HepG2 (cell line): ENCODE results near the gene GPR107. TPM values are rescaled to one million over a fixed set of nuclear protein-coding genes. Genes with fewer than 3 reads are reported as not detected.

ENCODE experiments used
- ATAC-seq: fragments of 200-7000 bp; cut with Tn5 transposase; 3 replicates; pipeline ENCODE4 v1.9.1; 2020; ENCODE audit warnings: mild to moderate bottlenecking, moderate library complexity
- BruUV-seq: library from RNA; stranded (reverse); fragments of 400-500 nt; replicated peaks from 2 replicates; lab custom pipeline; 2021; lab: Mats Ljungman, UMichigan
- CTCF ChIA-PET: fragments of 300-600 bp; formaldehyde crosslinking; extraction: SDS; loops from one replicate; lab custom pipeline; 2021; ENCODE audit warnings: low total read pairs, inconsistent platforms, low intra/inter-chr PET ratio; lab: Yijun Ruan, JAX
- POLR2A ChIA-PET: fragments of 350-600 bp; sonication (Branson Sonifier 250); formaldehyde crosslinking; loops from one replicate; lab custom pipeline; 2020; ENCODE audit warnings: antibody characterized with exemption, inconsistent platforms; lab: Yijun Ruan, JAX
- DNase-seq: peaks from one replicate; pipeline ENCODE4 v3.0.0-alpha.2; 2015; ENCODE audit warnings: low spot score
- FAIRE-seq: peaks from 3 replicates; lab custom pipeline; 2011; peaks lifted over from hg19 to GRCh38; lab: Jason Lieb, UNC
- H2AFZ ChIP-seq: one replicate; pipeline ENCODE4 v1.6.1; 2011; ENCODE audit warnings: low read length, inconsistent platforms
- H3K27ac ChIP-seq: fragments of 300-600 bp; 3 replicates; pipeline ENCODE4 v1.8.0; 2011; ENCODE audit warnings: mixed run types, mild to moderate bottlenecking, mixed read lengths, low read length, inconsistent platforms; ENCODE audit not compliant: insufficient read depth; ENCODE audit errors: extremely low read length
- H3K27me3 ChIP-seq, 2 experiments: fragments of 200-600 bp in 1 of 2; 2 replicates in 1 of 2; 3 replicates in 1 of 2; pipeline versions ENCODE4 v1.6.0 to v1.8.0; 2011; ENCODE audit warnings: low read length in 2 of 2, mild to moderate bottlenecking in 2 of 2, moderate library complexity in 2 of 2, inconsistent platforms in 1 of 2; ENCODE audit not compliant: insufficient read depth in 2 of 2, control insufficient read depth in 1 of 2
- H3K36me3 ChIP-seq, 2 experiments: fragments of 200-600 bp in 1 of 2; replicated peaks in 1 of 2; 2 replicates in 1 of 2; 3 replicates in 1 of 2; pipeline versions ENCODE4 v1.5.1 to v1.8.0; 2011; ENCODE audit warnings: low read length in 2 of 2, inconsistent platforms in 1 of 2; ENCODE audit not compliant: insufficient read depth in 2 of 2, control insufficient read depth in 1 of 2
- H3K4me1 ChIP-seq: 2 replicates; pipeline ENCODE4 v1.5.1; 2012; ENCODE audit warnings: low read length, inconsistent platforms; ENCODE audit not compliant: insufficient read depth
- H3K4me2 ChIP-seq: 2 replicates; pipeline ENCODE4 v1.6.0; 2011; ENCODE audit warnings: low read depth, low read length, inconsistent platforms
- H3K4me3 ChIP-seq, 3 experiments: fragments of 200-600 bp in 1 of 3; sonication (generic), shearing (Covaris generic) in 1 of 3; replicated peaks in 1 of 3; 2 replicates each; pipeline ENCODE4 v1.5.1; 2011 to 2016; ENCODE audit warnings: low read length in 3 of 3, inconsistent platforms in 2 of 3, low read depth in 2 of 3, mild to moderate bottlenecking in 2 of 3, control low read depth in 1 of 3, mixed read lengths in 1 of 3; ENCODE audit not compliant: insufficient read depth in 1 of 3
- H3K79me2 ChIP-seq: one replicate; pipeline ENCODE4 v1.6.1; 2011; ENCODE audit warnings: low read length, inconsistent platforms; ENCODE audit not compliant: insufficient read depth
- H3K9ac ChIP-seq: 2 replicates; pipeline ENCODE4 v1.6.0; 2011; ENCODE audit warnings: mild to moderate bottlenecking, low read depth, low read length, inconsistent platforms; ENCODE audit not compliant: insufficient read depth
- H3K9me3 ChIP-seq: 2 replicates; pipeline ENCODE4 v1.5.1; 2012; ENCODE audit warnings: mild to moderate bottlenecking, low read length
- H4K20me1 ChIP-seq: 2 replicates; pipeline ENCODE4 v1.6.0; 2011; ENCODE audit warnings: inconsistent platforms, mild to moderate bottlenecking, low read length, moderate library complexity; ENCODE audit not compliant: insufficient read depth
- AHR ChIP-seq: IDR thresholded peaks from 2 replicates; pipeline ENCODE4 v1.6.1; 2018; ENCODE audit warnings: missing genetic modification reagents, missing compliant biosample characterization
- GRHL1 ChIP-seq: sonication (generic); formaldehyde crosslinking; conservative IDR thresholded peaks from 2 replicates; pipeline ENCODE4 v1.8.0; 2022; ENCODE audit warnings: missing genetic modification reagents
- HOXD1 ChIP-seq: sonication (generic); formaldehyde crosslinking; IDR thresholded peaks from 2 replicates; pipeline ENCODE4 v1.5.0; 2020; ENCODE audit warnings: missing genetic modification reagents
- JUNB ChIP-seq: sonication (generic); formaldehyde crosslinking; IDR thresholded peaks from 2 replicates; pipeline ENCODE4 v1.8.0; 2022; ENCODE audit warnings: missing genetic modification reagents, mild to moderate bottlenecking, borderline replicate concordance
- KMT2A ChIP-seq: sonication (generic); formaldehyde crosslinking; IDR thresholded peaks from 2 replicates; pipeline ENCODE4 v1.4.0; 2020; ENCODE audit warnings: missing genetic modification reagents
- MAFF ChIP-seq: IDR thresholded peaks from 2 replicates; pipeline ENCODE4 v1.6.1; 2011; ENCODE audit warnings: low read depth, low read length, improper control_type of control experiment
- POLR2AphosphoS5 ChIP-seq: IDR thresholded peaks from 2 replicates; pipeline ENCODE4 v1.6.1; 2012; ENCODE audit warnings: low read depth, low read length
- PRDM15 ChIP-seq: sonication (generic); formaldehyde crosslinking; IDR thresholded peaks from 2 replicates; pipeline ENCODE4 v1.4.0; 2020; ENCODE audit warnings: missing genetic modification reagents
- SP4 ChIP-seq: sonication (generic); formaldehyde crosslinking; IDR thresholded peaks from 2 replicates; pipeline ENCODE4 v1.8.1; 2023; ENCODE audit warnings: mild to moderate bottlenecking, missing genetic modification reagents
- ZC3H4 ChIP-seq: sonication (generic); formaldehyde crosslinking; IDR thresholded peaks from 2 replicates; pipeline ENCODE4 v1.4.0; 2020; ENCODE audit warnings: missing genetic modification reagents, borderline replicate concordance
- ZNF333 ChIP-seq: sonication (generic); formaldehyde crosslinking; IDR thresholded peaks from 2 replicates; pipeline ENCODE4 v1.4.0; 2020; ENCODE audit warnings: mild to moderate bottlenecking, missing genetic modification reagents, borderline replicate concordance
- ZNF510 ChIP-seq: sonication (generic); formaldehyde crosslinking; IDR thresholded peaks from 2 replicates; pipeline ENCODE4 v1.4.0; 2020; ENCODE audit warnings: low read depth, mild to moderate bottlenecking, missing genetic modification reagents
- ZNF619 ChIP-seq: sonication (generic); formaldehyde crosslinking; IDR thresholded peaks from 2 replicates; pipeline ENCODE4 v1.4.0; 2020; ENCODE audit warnings: mild to moderate bottlenecking, missing genetic modification reagents
- ZNF713 ChIP-seq: sonication (generic); formaldehyde crosslinking; IDR thresholded peaks from 2 replicates; pipeline ENCODE4 v1.4.0; 2020; ENCODE audit warnings: mild to moderate bottlenecking, missing genetic modification reagents
- ZSCAN12 ChIP-seq: sonication (generic); formaldehyde crosslinking; IDR thresholded peaks from 2 replicates; pipeline ENCODE4 v1.9.0; 2021; ENCODE audit warnings: mild to moderate bottlenecking, missing genetic modification reagents
- WGBS: methylation state at CpG from one replicate; pipeline ENCODE4 v1.1.6; 2017; ENCODE audit warnings: low lambda C conversion rate; 5-methylcytosine and 5-hydroxymethylcytosine counted together
- in situ Hi-C: cut with HindIII; loops from 2 replicates; pipeline ENCODE4 v1.10.0; 2017; ENCODE audit warnings: low pct_unique_long_range_greater_than_20kb; ENCODE audit not compliant: extremely low pct_ligation_motif_present
- intact Hi-C: fragments of 100-400 bp; cut with micrococcal nuclease; formaldehyde crosslinking; loops from one replicate; pipeline ENCODE4 v1.10.0; 2022; ENCODE audit not compliant: unreplicated experiment
- polyA plus RNA-seq, 8 experiments: library from polyadenylated mRNA; depleted of rRNA in 3 of 8; stranded (reverse) in 7 of 8; unstranded in 1 of 8; fragments of >200 nt; fragmentation: Illumina TruSeq in 4 of 8; extraction: Trizol in 4 of 8; gene quantifications; 2 replicates each; pipeline versions ENCODE4 v1.2.1 to v1.2.3, GENCODE V29; 2011 to 2016; ENCODE audit warnings: low read depth in 4 of 8, missing spikeins in 1 of 8, mixed read lengths in 1 of 8; ENCODE audit not compliant: insufficient read depth in 1 of 8
- total RNA-seq, 5 experiments: library from RNA; depleted of rRNA; stranded (reverse); fragments of >200 nt; fragmentation: Illumina TruSeq; extraction: Trizol; gene quantifications; 2 replicates each; pipeline ENCODE4 v1.2.3, GENCODE V29; 2016; ENCODE audit warnings: low read depth in 1 of 5

The GPR107 gene
- total and polyA plus RNA-seq, 2 of the 13 experiments (the other 11 are each of a cell fraction or from before 2014, with no cell fraction given): 22.5 to 24.4 TPM

GRCh38 chr9:130043654-130044623 is 9.8 kb upstream of the GPR107 start:
- intact Hi-C loops (loop anchor here (1.0 kb wide), 1 partner anchor 159 kb away; no protein-coding TSS in a partner anchor), in situ Hi-C loops (loop anchor here (5.0 kb wide), 1 partner anchor 157 kb away; no protein-coding TSS in a partner anchor)
- Histone ChIP-seq H3K9ac (peak overlapping the region; percentile 67), H3K4me2 (peak overlapping the region; percentile 79), H3K79me2 (peaks cover 30% of the 10 kb centered on the region), H3K27ac (peak overlapping the region; percentile 85), H3K36me3 (no peaks in the 10 kb centered on the region), H4K20me1 (no peaks in the 10 kb centered on the region), H3K4me1 (peaks cover 51% of the 10 kb centered on the region), H3K4me3 (peak overlapping the region; percentile 68 to 97 (median 78); a peak in 5 of 6 replicates), H3K27me3 (no peaks in the 10 kb centered on the region), H2AFZ (no peak overlapping the region), H3K9me3 (no peaks in the 10 kb centered on the region)
- ATAC-seq: peak; percentile 79
- 23% methylated on average over 22 of the region's 37 CpGs for WGBS
- ChIA-PET POLR2A (interaction anchor here (1.3 to 4.0 kb wide), 5 partner anchors 9 to 35 kb away, joined by 3 to 39 read pairs (median 7); partner anchors contain the start of gene GPR107), CTCF (interaction anchor here (2.2 kb wide), 1 partner anchor 158 kb away, joined by 9 read pairs; no protein-coding TSS in a partner anchor)
- DNase-seq: peak; percentile 83
- TSS peak; percentile 89 for BruUV-seq
- peak; percentile 51 for FAIRE-seq
- TF ChIP-seq ZC3H4 (CRISPR knock-in tag) (0 out of 2 replicates have a peak, but pooled peaks have one; percentile 14), AHR (CRISPR knock-in tag) (no peak), ZSCAN12 (CRISPR knock-in tag) (no peak), SP4 (CRISPR knock-in tag) (peak; percentile 40; the same call in 1 of the 2 replicates), JUNB (CRISPR knock-in tag) (no peak), HOXD1 (CRISPR knock-in tag) (no peak), PRDM15 (CRISPR knock-in tag) (peak; percentile 85), ZNF713 (CRISPR knock-in tag) (no peak), KMT2A (CRISPR knock-in tag) (no peak), POLR2AphosphoS5 (no peak; the same call in 1 of the 2 replicates), ZNF333 (CRISPR knock-in tag) (no peak), MAFF (no peak), ZNF510 (CRISPR knock-in tag) (no peak), GRHL1 (no peak), ZNF619 (CRISPR knock-in tag) (no peak)
